ENCODE results near the gene TRIM27.
"Not testable (repeated sequence)": the region's sequence is repeated elsewhere in the genome, so short reads cannot be mapped to it uniquely, and the experiment has no call there.

Gene TRIM27

DNA sequence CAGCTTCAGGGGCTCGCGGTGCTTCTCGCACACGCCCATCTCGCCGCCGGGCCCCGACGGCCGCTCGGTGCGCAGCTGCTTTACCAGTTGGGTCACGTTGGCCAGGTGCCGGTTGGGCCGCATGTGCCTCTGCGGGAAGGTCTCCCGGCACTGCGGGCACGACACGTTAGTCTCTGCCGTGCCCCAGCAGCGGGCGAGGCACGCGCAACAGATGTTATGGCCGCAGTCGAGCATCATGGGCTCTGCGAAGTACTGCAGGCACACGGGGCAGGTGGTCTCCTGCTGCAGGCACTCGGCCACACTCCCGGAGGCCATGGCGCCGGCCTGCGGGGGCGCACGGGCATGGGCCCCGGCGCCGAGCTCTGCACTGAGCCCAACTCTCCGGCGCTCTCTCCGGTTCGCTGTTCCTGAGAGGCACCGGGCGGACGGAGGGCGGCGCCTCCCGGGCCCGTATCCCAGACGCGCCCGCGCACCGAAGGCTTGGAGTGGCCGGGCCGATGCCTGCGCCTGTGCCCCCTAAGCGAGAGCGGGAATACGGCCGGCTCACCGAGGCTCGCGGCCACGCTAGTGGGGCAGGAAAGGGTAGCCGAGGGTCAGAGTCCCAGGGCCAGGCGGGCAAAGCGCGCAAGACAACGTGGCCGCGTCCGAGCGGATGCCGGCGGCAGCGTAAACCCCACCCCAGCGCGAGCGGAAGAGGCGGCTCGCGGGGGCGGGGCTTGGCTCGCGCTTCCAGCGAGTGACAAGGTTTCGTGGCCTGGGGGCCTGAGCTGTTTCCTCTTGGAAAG lies at the start of gene TRIM27:
TSS of gene TRIM27 (minus strand) at position 668 of the 785 bp plus-strand sequence. CDS start at position 315, 353 bp downstream.
- DNase-seq, result peak; percentile 86

DNA sequence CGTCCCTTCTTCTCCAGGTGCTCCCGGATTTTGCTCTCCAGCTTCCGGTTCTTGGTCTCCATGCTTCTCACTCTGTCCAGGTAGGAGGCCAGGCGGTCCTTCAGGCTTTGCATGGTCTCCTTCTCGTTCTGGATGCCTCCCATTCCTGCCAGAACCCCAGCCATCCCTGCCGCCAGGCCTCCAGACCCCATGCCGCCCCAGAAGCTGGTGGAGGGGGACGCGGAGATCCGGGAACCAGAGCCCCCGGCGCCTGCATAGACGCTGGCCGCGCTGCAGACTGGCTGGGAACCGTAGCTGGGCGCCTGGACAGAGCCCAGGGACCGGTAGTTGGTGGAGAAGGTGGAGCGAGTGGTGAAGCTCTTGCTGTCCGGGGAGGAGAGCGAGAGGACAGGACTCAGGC lies 46.3 kb upstream of the TRIM27 start:
- DNase-seq, result not testable (repeated sequence)

DNA sequence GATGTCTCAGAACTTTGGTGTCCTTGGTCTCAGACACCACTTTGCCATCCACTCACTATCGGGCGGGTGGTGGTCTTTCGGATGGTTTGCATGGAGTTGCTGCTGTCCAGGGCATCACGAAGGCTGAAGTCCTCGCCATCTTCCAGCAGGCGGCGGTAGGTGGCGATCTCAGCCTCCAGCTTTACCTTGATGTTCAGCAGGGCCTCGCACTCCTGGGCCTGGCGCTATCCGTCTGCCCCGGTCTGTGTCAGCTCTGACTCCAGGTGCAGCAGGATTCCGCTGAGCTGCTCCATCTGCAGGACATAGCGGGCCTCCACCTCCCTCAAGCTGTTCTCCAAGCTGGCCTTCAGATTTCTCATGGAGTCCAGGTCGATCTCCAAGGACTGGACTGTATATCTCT lies 45.3 kb upstream of the TRIM27 start:
- no peak for DNase-seq

GRCh38 chr6:28968476-28968875 lies 44.7 kb upstream of the TRIM27 start:
- no peak for DNase-seq

GRCh38 chr6:28965706-28966105 lies 41.9 kb upstream of the TRIM27 start:
- no peak for DNase-seq

GRCh38 chr6:28960846-28961500 lies 37.2 kb upstream of the TRIM27 start:
- DNase-seq, result no peak

GRCh38 chr6:28958561-28959243 lies 34.9 kb upstream of the TRIM27 start:
- DNase-seq, result not testable (repeated sequence)

- not testable (repeated sequence) for DNase-seq
These were observed 34.1 kb upstream of the TRIM27 start for GRCh38 chr6:28957795-28958314.

DNA sequence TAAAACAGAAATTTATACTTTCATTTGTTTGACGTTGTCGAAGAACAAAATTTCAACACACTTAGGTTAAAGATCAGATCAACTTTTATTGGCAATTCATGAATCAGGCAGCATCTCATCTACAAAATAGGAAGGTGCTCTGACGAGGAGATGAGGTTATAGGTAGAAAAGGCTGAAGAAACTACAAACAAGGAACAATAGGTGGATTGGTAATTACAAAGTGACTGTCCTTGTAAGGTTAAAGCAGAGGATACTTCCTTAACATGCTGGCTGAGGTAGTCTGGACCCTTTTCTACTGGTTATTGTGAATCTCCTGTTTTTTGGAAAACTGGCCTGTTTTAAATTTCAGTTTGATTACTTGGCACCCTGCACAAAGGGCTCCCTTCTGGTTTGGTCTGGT lies 32.5 kb upstream of the TRIM27 start:
- no peak for DNase-seq

- DNase-seq, result peak; percentile 34
These were observed 29.9 kb upstream of the TRIM27 start for GRCh38 chr6:28953585-28954258.

DNA sequence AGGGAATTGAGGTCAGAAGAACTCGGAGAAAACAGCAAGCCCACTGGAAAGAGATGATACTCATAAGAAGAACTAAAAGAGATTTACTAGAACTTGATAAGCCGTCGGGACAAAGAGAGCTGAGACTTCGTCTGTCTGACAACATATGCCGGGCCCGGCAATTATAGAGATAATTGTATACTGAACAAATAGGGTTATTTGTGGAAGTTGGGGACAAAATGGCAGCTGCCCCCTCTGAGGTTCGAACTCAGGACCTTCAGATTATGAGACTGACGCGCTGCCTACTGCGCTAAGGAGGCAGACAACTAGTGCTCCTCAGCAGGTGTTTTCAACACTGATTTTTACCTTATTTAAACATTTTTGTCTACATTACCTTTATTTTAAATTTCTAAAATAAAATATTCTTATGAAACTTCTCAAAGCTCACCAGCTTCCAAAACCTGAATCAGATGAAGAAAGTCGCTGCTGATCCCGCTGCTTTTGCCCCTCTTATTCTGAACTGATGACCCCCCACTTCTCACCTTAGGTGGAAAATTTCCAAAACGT lies 29.3 kb upstream of the TRIM27 start:
- DNase-seq, result peak; percentile 82

DNA sequence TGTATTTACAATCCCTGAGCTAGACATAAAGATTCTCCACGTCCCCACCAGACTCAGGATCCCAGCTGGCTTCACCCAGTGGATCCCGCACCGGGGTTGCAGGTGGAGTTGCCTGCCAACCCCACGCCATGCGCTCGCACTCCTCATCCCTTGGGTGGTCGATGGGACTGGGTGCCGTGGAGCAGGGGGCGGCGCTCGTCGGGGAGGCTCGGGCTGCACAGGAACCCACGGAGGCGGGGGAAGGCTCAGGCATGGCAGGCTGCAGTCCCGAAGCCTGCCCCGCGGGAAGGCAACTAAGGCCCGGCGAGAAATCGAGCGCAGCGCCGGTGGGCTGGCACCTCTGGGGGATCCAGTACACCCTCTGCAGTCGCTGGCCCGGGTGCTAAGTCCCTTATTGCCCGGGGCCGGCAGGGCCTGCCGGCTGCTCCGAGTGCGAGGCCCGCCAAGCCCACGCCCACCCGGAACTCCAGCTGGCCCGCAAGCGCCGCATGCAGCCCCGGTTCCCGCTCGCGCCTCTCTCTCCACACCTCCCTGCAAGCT lies 25.9 kb upstream of the TRIM27 start:
- DNase-seq, result not testable (repeated sequence)

- no peak for DNase-seq
These were observed 25.1 kb upstream of the TRIM27 start for GRCh38 chr6:28948782-28949486.

GRCh38 chr6:28947831-28948270 lies 24.1 kb upstream of the TRIM27 start:
- DNase-seq, result no peak

- no peak for DNase-seq
These were observed 23.4 kb upstream of the TRIM27 start for GRCh38 chr6:28947067-28947765.

DNA sequence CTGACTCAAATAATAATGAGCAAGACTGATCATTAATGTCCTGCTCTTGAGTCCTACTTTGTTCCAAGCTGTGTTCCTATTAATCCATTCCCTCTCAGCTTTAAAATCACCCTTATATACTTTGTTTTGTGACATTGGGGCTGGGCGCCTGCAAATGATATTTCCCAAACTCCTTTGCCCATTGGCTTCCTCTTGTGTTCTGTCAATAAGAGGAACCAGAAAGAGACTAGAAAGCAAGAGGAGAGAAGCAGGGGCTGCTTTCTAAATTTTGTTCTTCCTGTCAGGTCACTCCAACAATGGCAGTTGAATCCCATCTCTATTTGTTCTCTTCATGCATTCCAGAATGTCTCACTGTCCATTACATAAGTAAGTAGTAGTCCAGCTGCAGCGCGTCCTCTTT lies 21.6 kb upstream of the TRIM27 start:
- no peak for DNase-seq

- peak; percentile 86 for DNase-seq
These were observed 20.7 kb upstream of the TRIM27 start for GRCh38 chr6:28944412-28944865.

- DNase-seq, result peak; percentile 90
These were observed 20.0 kb upstream of the TRIM27 start for GRCh38 chr6:28943557-28944411.

DNA sequence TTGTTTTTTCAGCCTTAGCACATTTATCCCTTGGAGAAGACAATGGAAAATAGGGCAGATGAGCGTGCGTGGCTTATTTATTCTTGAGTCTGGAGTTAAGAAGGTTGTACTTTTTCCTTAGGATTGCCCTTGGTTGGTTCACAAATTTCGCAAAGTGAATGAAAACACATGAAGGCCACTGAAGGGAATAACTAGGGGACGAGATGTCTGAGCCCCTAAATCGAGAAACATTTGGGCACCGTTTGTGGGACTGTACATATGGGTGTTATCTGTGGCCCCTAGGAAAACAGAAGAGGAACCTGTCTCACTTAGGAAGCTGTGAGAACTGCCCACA lies 19.4 kb upstream of the TRIM27 start:
- DNase-seq, result no peak

Data from stimulated activated CD8-positive, alpha-beta memory T cell treated with anti-CD3 and anti-CD28 coated beads, Interleukin-4, amount 100 ng/mL, for 48 hours (primary cell).